ENCODE results near the gene IDUA.
"Not testable (repeated sequence)": the region's sequence is repeated elsewhere in the genome, so short reads cannot be mapped to it uniquely, and the experiment has no call there.

IDUA gene

GRCh38 chr4:986879-987623 is at the start of gene IDUA:
Gene IDUA, plus strand, starts transcription at chr4:987044. Its CDS starts 41 bp downstream, at chr4:987085.
- DNase-seq (ENCODE audit: low spot score) = peak; percentile 77

GRCh38 chr4:939508-939907 is 47.3 kb upstream of the IDUA start:
- DNase-seq (ENCODE audit: low spot score) = not testable (repeated sequence)

- no peak for DNase-seq (ENCODE audit: low spot score)
These were observed 41.4 kb upstream of the IDUA start for GRCh38 chr4:945274-946102.

- no peak for DNase-seq (ENCODE audit: low spot score)
These were observed 40.8 kb upstream of the IDUA start for GRCh38 chr4:946103-946450.

- no peak for DNase-seq (ENCODE audit: low spot score)
These were observed 40.0 kb upstream of the IDUA start for GRCh38 chr4:946517-947471.

GRCh38 chr4:947491-947971 is 39.3 kb upstream of the IDUA start:
- DNase-seq (ENCODE audit: low spot score) = no peak

- no peak for DNase-seq (ENCODE audit: low spot score)
These were observed 38.5 kb upstream of the IDUA start for GRCh38 chr4:948101-948935.

- no peak for DNase-seq (ENCODE audit: low spot score)
These were observed 37.9 kb upstream of the IDUA start for GRCh38 chr4:948936-949300.

GRCh38 chr4:949656-950055 is 37.2 kb upstream of the IDUA start:
- DNase-seq (ENCODE audit: low spot score) = no peak

GRCh38 chr4:950136-951020 is 36.5 kb upstream of the IDUA start:
- no peak for DNase-seq (ENCODE audit: low spot score)

GRCh38 chr4:951186-951585 is 35.7 kb upstream of the IDUA start:
- no peak for DNase-seq (ENCODE audit: low spot score)

GRCh38 chr4:951594-952468 is 35.0 kb upstream of the IDUA start:
- no peak for DNase-seq (ENCODE audit: low spot score)

- DNase-seq (ENCODE audit: low spot score) = no peak
These were observed 33.8 kb upstream of the IDUA start for GRCh38 chr4:952881-953573.

- no peak for DNase-seq (ENCODE audit: low spot score)
These were observed 33.3 kb upstream of the IDUA start for GRCh38 chr4:953574-953915.

GRCh38 chr4:954211-955020 is 32.4 kb upstream of the IDUA start:
- no peak for DNase-seq (ENCODE audit: low spot score)

GRCh38 chr4:955161-955921 is 31.5 kb upstream of the IDUA start:
- no peak for DNase-seq (ENCODE audit: low spot score)

GRCh38 chr4:955931-956381 is 30.9 kb upstream of the IDUA start:
- DNase-seq (ENCODE audit: low spot score) = no peak

Measured in SW480 (cell line).